Stimulated activated CD8-positive, alpha-beta memory T cell treated with anti-CD3 and anti-CD28 coated beads, Interleukin-7, amount 100 ng/mL, for 1 hour (primary cell): Measurements from ENCODE around the gene FGF2.
"Not testable (repeated sequence)": the region's sequence is repeated elsewhere in the genome, so short reads cannot be mapped to it uniquely, and the experiment has no call there.

Experiments used
- DNase-seq, 2 donors: peaks; one replicate each; pipeline ENCODE4 v3.0.0-alpha.2; 2020; ENCODE audit warnings: low read depth in 2 of 2

FGF2 gene

DNA sequence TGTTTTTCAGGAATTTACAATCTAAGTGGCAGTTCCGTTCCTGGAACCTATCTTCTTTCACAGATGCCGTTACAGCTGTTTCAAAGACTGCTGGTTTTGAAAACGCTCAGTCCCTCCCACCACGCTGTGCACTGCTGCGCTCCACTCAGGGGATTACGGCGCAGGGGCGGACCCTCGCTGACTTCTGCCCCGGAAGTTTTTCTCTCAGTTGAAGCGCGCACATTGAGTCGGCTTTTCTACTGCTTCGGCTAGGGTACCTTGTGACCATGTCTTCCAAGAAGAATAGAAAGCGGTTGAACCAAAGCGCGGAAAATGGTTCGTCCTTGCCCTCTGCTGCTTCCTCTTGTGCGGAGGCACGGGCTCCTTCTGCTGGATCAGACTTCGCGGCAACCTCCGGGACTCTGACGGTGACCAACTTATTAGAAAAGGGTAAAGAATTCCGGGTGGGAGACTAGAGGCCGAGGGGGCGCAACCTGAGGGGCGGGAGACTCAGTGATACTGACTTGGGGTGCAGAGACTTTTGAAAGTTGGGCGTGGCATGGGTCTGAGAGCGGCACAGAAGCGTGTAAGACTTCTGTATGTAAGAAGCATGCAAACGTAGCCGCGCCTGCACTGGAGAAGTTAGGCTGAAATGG lies 96.4 kb downstream of the FGF2 start:
- DNase-seq, result peak; percentile 70 to 75

DNA sequence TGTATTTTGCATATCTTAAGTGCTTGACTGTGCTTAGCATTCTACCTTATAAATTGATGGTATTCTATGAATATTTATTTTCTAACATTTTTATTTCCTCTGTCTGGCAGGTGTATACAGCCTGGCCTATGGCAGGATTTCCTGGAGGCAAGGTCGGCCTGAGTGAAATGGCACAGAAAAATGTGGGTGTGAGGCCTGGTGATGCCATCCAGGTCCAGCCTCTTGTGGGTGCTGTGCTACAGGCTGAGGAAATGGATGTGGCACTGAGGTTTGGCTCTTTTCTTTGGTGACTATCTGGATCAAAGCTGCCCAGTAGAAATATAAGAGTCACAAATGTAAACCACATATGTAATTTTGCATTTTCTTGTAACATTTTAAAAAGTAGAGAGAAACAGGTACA lies 102.3 kb downstream of the FGF2 start:
- no peak for DNase-seq

DNA sequence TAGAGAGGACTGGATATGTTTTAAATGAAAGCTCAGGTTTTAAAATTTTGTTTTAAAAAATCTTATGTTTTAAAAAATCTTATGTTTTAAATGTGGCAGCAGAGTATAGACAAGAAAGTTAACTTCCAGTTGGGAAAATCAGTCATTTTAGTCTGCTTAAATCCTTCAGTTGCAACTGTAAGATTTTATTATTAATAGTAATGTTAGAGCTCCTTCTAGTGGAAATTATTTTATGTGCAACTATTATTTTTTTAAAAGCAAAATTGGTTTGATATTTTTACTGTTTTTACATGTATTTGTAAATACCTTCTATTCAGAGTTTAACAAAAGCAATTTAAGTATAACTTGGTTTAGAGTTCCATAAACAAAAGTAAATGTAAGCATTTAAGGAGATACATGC lies 104.2 kb downstream of the FGF2 start:
- no peak for DNase-seq

GRCh38 chr4:122932763-122933162 lies 106.1 kb downstream of the FGF2 start:
- DNase-seq, result no peak

DNA sequence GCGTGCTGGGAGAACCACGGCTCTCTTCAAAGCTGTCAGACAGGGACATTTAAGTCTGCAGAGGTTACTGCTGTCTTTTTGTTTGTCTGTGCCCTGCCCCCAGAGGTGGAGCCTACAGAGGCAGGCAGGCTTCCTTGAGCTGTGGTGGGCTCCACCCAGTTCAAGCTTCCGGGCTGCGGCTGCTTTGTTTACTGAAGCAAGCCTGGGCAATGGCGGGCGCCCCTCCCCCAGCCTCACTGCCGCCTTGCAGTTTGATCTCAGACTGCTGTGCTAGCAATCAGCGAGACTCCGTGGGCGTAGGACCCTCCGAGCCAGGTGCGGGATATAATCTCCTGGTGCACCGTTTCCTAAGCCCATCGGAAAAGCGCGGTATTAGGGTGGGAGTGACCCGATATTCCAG lies 118.5 kb downstream of the FGF2 start:
- DNase-seq, result not testable (repeated sequence)

DNA sequence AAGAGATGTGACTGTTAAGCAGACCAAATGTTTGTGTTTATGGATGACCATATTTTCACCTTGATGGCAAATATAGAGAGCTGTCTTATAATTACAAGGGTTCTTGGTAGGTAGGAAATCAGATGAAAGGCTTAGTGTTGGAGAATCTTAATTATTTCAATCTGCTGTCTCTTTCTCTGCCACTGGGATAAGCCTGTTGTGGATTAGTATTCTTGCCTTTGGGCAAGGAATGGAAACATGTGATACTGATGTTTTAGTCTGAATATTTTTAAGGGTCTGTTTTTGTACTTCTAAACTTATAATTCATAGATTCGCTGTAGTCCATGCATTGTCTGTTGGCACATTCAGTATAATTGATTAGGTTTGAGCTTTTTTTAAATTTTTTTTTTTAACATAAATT lies 119.5 kb downstream of the FGF2 start:
- no peak for DNase-seq
